ENCODE results near the gene FBXW10B.
"Not testable (repeated sequence)": the region's sequence is repeated elsewhere in the genome, so short reads cannot be mapped to it uniquely, and the experiment has no call there.

FBXW10B gene

GRCh38 chr17:15583313-15583712, 36.2 kb downstream of the FBXW10B start:
- not testable (repeated sequence) for DNase-seq

GRCh38 chr17:15581462-15581861, 38.0 kb downstream of the FBXW10B start:
- DNase-seq: not testable (repeated sequence)

GRCh38 chr17:15576848-15577247, 42.7 kb downstream of the FBXW10B start:
- DNase-seq: not testable (repeated sequence)

- not testable (repeated sequence) for DNase-seq
Measured at GRCh38 chr17:15574660-15575059, 44.8 kb downstream of the FBXW10B start.

- DNase-seq: not testable (repeated sequence)
Measured at GRCh38 chr17:15573870-15574269, 45.6 kb downstream of the FBXW10B start.

All from erythroblast (primary cell).